Fibroblast of villous mesenchyme (primary cell): ENCODE data around the gene ARID4B. TPM values are rescaled to one million over a fixed set of nuclear protein-coding genes. Genes with fewer than 3 reads are reported as not detected.
"Not testable (repeated sequence)": the region's sequence is repeated elsewhere in the genome, so short reads cannot be mapped to it uniquely, and the experiment has no call there.

Experiments
- DNase-seq: peaks from one replicate; pipeline ENCODE4 v3.0.0-alpha.2; 2010; ENCODE audit warnings: low read depth
- H3K4me3 ChIP-seq: 2 replicates; pipeline ENCODE4 v1.5.1; 2011; ENCODE audit warnings: low read depth, mild to moderate bottlenecking, low read length
- total RNA-seq: library from RNA; depleted of rRNA; stranded (reverse); fragments of >200 nt; gene quantifications from 2 replicates; pipeline ENCODE4 v1.2.3, GENCODE V29; 2012
- TF ChIP-seq, protein P1 (sequence below): IDR thresholded peaks from 2 replicates; pipeline ENCODE4 v1.5.1; 2012; ENCODE audit warnings: low read depth, mild to moderate bottlenecking, low read length; ENCODE audit not compliant: insufficient read depth

Gene ARID4B
- total RNA-seq, 1 donor, result 40.2 TPM

DNA sequence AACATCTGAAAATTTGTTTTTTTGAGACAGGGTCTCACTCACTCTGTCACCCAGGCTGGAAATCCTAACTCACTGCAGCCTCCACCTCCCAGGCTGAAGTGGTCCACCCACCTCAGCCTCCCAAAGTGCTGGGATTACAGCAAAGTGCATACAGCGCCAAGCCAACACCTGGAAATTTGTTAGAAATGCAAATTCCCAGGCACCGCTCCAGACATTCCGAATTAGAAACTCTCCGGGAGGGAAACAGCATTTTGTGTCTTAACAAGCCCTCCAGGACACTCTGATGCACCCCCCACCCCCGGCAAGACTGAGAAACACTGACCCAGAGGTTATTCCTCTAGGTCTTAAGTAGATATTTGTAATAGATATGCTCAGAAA, 49.1 kb downstream of the ARID4B start:
- TF ChIP-seq, protein P1, sequence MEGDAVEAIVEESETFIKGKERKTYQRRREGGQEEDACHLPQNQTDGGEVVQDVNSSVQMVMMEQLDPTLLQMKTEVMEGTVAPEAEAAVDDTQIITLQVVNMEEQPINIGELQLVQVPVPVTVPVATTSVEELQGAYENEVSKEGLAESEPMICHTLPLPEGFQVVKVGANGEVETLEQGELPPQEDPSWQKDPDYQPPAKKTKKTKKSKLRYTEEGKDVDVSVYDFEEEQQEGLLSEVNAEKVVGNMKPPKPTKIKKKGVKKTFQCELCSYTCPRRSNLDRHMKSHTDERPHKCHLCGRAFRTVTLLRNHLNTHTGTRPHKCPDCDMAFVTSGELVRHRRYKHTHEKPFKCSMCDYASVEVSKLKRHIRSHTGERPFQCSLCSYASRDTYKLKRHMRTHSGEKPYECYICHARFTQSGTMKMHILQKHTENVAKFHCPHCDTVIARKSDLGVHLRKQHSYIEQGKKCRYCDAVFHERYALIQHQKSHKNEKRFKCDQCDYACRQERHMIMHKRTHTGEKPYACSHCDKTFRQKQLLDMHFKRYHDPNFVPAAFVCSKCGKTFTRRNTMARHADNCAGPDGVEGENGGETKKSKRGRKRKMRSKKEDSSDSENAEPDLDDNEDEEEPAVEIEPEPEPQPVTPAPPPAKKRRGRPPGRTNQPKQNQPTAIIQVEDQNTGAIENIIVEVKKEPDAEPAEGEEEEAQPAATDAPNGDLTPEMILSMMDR, result no peak
- DNase-seq, result no peak
- no peak overlapping the region for H3K4me3 ChIP-seq

DNA sequence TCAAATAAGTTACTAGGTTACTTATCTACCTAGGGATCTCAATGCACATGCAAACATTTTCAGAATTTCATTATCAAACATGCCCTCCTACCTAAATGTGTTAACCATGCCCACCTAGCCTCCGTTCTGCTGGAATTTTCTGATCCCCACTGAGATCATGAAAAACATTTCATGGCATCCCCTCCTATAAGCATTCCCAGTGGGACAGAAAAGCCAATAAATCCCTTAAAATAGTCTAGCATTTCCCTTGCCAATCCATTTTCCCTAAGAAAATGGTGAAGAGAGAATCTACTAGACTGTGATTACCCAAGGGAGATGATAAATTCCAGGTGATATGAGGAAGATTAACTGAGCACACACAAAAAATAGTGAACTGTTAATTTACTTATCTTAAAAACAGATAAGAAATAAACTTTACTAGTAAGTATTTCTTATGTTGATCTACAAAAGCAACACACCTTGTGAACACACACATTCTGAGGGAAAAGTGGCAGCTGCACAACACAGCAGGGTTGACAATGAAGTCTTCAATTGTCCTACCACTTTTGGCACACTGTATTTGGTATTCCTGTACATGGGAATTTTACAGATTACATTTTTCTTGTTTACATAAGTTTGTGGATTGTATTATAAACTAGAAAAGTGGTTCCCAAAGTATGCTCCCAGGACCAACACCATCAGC, 49.6 kb downstream of the ARID4B start:
- H3K4me3 ChIP-seq, result no peak overlapping the region
- DNase-seq, result no peak
- TF ChIP-seq, protein P1, result no peak

DNA sequence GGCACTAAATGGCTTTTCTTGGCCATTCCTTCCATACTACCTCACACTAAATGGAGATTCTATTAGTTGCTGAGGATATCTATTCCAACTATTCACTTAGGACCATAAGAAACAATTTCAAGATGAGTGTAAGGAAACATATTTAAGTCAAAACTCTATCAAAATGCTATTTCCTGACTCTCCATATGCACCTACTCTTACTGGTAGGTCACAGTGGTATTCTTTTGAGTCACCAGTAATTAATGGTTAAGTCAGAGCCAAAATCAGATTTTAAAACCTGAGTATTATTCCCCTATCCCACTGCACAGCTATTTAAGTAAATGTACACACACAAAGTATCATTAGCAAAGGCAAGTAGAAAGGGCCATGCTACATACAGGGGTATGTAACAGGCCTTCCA, 50.3 kb downstream of the ARID4B start:
- no peak for DNase-seq
- TF ChIP-seq, protein P1, result no peak
- H3K4me3 ChIP-seq, result no peak overlapping the region

DNA sequence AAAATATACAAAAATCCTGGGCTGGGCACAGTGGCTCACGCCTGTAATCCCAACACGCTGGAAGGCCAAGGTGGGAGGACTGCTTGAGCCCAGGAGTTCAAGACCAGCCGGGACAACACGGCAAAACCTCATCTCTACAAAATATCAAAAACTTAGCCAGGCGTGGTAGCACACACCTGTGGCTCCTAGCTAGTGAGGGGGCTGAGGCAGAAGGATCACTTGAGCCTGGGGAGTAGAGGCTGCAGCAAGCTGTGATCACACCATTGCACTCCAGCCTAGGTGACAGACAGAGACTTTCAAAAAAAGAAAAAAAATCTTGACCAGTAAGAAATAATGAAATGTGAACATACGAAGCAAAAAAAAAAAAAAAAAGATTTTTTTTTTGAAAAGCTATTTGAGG, 52.1 kb downstream of the ARID4B start:
- no peak overlapping the region for H3K4me3 ChIP-seq
- TF ChIP-seq, protein P1, result no peak
- no peak for DNase-seq

DNA sequence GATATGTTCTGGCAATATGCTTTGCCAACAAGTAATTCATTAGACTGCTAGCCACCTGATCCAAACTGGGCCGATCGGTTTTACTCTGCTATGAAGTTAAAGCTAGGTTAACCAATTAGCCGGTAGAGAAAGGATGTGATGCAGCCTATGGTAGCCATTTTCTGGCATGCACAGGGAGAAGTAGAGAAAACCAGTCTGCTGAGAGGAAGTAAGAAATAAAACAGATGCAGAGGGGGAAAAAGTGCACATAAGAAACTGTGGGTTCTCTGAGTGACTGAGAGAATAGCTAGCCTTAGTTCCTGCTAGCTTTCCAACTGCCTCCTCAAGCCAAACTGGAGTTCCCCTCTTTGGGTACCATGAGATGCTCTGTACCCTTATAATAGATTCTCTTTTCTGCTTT, 52.8 kb downstream of the ARID4B start:
- TF ChIP-seq, protein P1, result no peak
- DNase-seq, result no peak
- no peak overlapping the region for H3K4me3 ChIP-seq

DNA sequence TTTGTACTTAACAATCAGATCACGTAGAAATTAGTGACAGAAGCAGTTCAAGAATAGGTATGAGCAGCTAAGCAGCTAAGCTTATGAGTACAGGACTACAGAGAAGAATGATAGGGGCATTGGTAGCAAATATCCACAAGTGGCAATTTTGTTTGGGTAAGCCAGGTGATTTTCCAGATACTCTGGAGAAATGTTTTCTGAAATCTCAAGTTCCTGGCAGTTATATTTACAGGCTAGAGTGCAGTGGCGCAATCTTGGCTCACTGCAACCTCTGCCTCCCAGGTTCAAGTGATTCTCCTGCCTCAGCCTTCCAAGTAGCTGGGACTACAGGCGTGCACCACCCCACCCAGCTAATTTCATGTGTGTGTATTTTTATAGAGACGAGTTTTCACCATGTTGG, 55.1 kb downstream of the ARID4B start:
- no peak overlapping the region for H3K4me3 ChIP-seq
- TF ChIP-seq, protein P1, result no peak
- DNase-seq, result peak; percentile 16

DNA sequence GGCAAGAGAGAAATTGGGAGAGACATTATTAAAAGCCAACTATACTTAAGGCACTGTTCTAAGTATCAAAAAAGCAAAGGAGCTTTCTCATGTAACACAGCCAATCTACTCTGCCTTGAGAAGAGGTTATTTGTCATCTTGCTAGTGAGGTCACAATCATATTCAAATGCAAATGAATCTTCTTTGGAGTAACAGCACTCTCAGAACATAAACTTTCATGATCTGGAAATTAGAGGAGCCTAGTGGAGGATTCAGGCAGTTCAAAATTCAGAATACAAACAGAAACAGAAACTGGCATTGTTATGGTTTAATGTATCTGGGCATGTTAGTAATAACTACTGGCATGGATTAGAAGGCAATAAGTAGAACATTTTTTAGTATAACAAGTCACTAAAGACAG, 57.4 kb downstream of the ARID4B start:
- no peak overlapping the region for H3K4me3 ChIP-seq
- DNase-seq, result peak; percentile 49
- TF ChIP-seq, protein P1, result peak; percentile 24

DNA sequence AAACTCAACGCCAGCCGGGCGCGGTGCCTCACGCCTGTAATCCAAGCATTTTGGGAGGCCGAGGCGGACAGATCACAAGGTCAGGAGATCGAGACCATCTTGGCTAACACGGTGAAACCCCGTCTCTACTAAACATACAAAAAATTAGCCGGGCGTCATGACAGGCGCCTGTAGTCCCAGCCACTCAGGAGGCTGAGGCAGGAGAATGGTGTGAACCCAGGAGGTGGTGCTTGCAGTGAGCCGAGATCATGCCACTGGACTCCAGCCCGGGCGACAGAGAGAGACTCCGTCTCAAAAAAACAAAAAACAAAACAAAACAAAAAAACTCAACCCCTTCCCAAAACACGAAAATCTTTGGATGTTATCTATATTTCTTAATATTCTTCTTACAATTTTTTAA, 58.0 kb downstream of the ARID4B start:
- H3K4me3 ChIP-seq, DNase-seq: not testable (repeated sequence)
